ENCODE measurements around the gene ADCY5.

ADCY5 gene

DNA sequence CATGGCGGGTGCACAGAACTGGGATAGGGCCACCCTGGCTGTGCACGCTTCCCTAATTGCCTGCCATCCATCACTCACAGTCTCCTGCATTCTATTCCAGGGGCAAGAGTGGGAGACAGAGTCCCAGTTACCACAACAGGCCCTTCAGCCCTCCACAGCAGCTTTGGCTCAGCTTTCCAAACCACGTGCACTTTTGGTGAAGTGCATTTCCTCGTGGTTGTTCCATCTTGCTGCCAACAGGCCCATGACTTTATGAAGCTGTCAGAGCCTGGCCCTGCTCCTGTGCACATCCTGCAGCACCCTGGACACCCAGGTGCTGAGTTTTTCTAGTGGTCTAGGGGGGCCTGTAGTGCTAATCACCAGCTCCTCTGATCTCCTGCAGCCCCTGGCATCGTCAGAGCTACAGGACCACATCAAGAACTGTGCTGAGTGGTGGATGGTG, 110.2 kb downstream of the ADCY5 start:
- no peak for DNase-seq

DNA sequence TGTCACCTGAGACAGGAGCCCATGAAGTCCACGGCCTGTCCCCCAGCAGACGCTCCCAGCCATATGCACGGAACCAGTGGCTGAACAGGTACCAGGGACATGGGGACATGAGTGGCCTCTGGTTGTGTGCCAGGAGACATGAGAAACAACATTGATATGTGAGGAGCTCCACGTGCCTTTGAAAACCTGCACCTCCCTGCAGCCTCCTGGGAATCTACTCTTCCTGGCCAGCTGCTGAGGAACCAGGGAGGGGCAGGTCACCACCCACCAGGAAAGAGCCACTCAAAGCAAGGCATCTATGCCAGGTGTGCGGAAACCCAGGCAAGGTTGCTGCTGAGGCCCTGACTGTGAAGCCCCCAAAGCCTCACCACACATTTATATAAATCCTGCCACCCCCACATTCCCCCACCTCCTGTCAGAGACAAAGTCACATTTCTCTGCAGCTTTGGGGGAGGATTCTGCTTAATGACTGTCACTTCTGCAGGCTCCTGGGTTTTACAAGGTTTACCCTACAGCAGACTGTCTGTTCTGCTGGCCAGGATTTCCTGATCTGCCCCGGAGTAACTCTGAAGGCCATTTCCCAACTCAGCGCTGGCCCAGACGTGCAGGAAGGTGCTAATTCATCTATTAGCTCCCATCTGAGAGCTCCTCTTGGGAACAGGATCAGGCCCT, 110.8 kb downstream of the ADCY5 start:
- DNase-seq = no peak

DNA sequence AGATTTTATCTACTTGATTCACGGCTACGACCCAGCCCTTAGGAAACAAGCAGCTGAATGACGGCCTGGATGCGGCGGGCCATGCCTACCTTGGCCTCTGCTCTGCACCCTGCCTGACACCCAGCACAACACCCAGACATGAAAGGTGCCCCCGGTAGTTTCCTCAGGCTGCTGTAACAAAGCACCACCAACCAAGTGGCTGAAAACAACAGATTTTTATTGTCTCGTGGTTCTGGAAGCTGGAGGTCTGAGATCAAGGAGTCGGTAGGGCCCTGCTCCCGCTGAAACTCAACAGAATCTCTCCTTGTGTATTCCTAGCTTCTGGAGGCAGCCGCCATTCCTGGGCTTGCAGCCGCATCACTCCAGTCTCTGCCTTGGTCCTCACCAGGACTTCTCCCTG, 111.7 kb downstream of the ADCY5 start:
- DNase-seq = no peak

DNA sequence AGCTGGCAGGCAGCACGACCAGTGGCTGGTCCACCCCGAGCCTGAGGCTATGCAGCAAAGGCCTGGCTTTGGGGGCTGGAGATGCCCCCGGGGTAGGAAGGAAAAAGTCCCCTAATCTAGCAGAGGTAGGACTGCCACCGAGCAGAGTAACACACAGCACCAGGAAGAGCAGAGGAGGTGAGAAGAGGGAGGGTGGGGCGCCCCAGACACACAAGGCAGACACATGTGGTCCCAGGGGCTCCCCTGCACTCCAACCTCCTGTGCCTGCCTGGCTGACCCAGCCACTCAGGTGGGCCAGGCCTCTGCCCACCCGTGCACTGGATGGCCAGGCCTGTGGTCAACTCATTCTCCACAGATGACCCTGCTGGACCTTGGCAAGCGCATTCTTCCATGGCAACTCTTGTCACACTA, 112.4 kb downstream of the ADCY5 start:
- DNase-seq = no peak

DNA sequence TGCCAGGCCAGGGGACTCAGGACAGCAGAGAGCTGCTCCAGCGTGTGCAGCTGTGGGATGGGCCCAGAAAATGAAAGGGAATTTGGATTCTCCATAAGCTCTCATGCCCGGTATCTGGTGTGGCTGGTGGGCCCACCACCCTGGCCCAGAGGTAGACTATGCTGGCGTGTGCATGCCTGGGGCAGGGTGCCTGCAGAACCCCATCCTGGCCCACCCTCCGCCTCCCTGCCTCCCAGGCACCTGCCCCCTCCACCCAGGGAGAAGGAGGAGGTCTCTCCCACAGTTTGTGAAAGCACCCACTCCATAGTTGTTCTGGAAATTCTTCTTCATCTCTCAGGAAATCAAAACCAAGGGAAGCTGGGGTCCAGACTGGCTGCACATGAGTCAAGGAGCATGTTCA, 112.9 kb downstream of the ADCY5 start:
- no peak for DNase-seq

DNA sequence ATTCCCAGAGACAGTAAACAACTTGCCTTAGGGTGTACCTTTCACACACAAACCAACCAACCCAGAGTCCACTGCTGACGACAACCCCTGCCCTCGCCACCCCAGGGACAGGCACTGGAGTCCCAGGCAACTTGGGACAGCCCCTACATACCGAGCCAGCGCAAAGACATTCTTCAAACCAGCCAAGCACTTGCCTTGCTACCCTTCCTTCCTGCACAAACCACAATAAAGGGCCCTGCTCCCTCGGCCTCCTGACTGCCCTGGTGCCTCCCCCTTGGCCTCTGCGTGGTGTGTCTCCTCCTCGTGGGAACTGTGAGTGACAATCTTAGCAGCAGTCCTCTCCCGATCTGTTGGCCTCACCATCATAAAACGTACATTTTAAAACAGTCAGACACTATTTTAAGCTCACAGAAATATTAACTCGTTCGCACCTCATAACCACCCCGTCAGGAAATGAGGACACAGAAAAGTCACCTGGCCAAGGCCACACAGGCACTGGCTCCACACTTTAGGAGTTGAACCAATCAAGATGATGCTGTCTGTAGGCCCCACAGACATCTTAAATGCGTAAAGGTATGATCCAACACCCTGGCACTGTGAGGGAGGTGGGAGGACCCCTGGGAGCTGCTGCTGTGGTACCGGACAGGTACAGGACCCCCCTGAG, 113.8 kb downstream of the ADCY5 start:
- DNase-seq = no peak

DNA sequence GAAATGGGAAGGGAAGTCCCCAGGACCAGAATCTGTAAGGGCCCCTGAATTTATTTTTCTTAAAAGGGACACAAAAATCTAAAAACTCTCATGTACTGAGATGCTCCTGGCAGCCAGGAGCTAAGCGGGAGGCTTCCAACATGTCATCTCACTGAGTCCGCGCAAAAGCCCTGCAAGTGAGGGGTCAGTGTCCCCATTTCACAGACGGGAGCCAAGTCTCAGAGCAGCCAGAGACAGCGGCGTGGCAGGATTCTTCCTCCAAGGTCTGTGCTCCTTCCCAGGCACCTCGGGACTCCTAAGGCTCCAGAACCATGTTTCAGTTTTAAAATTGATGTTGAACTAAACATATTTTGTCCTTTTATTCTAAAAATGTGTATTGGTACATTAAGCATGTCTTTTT, 114.8 kb downstream of the ADCY5 start:
- DNase-seq = no peak

DNA sequence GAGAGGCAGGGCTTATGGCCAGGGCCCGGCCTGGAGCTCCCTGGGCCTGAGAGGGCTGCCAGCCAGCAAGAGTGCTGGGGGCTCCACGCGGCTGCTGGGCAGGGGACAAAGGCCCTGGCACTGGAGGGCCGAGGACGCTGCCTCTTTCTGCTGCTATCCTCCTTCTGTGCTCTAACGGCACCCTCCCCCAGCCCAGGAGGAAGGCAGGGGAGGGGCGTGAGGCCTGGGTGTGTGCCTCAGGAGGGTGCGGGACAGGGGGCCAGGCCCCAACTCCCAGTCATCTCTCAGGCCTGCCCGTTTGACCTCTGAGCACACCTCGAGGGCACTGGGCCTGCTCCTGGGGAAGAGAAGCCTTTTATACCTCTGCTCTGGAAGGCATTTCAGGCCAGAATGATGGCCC, 115.5 kb downstream of the ADCY5 start:
- DNase-seq = no peak

DNA sequence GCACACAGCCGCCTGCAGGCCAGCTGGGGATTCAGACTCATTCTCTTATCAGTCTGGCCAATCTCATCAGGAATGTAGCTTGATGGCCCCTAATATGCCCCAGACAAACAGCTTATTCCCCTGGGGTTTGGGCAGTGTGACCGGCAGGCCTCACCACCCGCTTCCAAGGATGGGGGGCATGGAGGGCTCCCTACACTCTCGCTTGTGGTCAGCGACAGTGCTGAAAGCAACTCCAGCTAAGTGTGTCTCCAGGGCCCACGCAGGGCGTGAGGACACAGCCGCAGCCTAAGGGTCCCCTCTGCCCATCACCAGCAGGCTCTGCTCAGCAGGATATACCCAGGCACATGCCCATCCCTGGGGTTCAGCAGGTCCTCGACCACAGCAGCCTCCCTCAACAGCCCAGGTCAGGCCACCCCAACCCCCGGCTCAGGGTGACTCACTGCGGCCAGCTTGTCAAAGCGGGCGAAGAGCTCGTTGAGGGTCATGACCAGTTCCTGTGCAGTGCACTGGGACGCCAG, 116.7 kb downstream of the ADCY5 start:
- no peak for DNase-seq

DNA sequence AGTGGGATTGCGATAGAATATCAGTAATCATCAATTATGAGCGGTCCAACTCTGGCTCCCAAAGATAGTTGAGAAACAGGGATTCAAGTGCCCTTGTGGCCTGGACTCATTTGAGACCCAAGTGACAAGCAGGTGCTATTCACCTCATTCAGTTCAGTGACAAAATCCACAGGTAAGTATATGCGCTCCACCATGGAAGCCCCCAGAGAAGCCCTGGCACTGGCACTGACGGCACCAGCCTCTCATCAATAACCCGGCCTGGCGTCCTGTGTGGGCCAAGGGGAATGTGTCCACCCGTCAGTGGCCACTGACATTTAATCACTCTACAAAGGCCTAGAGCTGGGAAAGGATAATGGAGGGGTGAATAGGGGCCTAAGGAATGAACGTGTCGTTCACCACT, 117.2 kb downstream of the ADCY5 start:
- no peak for DNase-seq

DNA sequence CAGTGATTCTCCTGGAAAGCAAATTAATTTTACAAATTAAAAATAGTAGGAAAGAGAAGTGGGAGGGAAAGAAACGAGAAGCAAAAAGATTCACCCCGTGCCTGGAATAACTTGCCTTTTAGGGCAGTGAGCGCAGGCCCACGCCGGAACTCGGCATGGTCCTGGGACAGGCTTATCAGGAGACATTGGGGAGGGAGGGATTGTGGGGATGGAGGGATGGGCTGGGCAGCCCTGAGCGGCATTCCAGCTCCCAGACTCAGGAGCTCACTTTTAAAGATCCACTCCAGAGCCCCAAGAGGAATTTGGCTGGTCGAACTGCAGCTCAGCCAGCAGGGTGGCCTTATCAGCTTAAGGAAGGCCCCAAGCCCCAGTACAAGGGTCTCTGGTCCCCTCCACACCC, 117.9 kb downstream of the ADCY5 start:
- DNase-seq = no peak

DNA sequence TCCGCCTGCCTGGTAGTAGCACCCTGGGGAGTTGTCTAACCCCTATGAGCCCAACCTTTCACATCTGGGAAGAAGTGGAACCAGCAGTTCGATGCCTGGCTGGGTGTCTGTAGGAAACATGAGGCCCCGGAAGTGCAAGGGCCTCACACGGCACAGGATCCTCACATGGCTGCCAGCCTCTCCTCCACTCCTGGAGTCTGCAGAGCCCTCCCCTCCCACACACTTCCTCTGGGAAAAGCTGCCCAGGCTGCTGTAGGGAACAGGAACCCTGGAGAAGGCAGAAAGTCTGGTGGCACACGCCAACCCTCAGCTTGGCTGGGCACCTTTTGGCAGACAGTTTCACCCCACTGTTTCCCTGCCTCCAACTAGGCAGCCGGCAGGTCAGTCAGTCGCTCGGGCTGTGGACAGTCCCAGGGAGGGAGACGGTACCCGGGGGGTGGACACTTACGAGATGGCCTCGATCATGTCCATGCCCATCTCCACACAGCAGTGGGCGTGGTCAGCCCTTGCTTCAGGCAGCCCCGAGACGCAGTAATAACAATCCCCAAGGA, 118.4 kb downstream of the ADCY5 start:
- no peak for DNase-seq

DNA sequence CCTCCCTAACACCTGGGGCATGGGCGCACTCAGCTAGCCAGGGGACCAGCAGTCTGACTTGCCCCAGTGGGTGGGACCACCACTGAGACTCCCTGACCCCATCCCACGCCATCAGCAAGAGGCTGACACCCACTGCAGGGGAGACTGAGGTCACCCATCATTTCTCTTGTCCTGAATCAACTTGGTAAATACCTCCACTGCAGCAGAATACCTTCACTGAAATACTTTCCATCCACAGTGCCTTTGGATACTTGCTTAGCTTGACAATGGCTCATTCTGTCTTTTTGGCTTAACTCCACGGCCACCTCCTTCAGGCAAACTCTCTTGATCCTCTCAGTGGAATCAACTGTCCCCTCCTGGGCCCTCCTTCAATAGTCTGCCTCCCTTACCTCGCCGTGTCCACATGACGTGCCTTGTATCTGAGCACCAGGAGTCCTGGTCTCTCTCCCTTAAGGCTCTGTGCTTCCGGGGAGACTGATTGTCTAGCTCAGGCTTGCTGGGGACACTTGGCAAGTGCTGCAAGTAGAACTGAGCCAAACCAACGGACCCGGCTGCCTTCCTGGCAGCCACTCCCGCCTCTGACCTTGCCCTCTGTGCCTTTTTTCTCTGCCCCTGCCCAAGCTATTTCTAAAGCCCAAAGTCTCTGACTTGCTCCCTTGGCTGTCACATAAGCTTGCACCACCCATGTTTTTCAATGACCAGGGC, 119.1 kb downstream of the ADCY5 start:
- no peak for DNase-seq

DNA sequence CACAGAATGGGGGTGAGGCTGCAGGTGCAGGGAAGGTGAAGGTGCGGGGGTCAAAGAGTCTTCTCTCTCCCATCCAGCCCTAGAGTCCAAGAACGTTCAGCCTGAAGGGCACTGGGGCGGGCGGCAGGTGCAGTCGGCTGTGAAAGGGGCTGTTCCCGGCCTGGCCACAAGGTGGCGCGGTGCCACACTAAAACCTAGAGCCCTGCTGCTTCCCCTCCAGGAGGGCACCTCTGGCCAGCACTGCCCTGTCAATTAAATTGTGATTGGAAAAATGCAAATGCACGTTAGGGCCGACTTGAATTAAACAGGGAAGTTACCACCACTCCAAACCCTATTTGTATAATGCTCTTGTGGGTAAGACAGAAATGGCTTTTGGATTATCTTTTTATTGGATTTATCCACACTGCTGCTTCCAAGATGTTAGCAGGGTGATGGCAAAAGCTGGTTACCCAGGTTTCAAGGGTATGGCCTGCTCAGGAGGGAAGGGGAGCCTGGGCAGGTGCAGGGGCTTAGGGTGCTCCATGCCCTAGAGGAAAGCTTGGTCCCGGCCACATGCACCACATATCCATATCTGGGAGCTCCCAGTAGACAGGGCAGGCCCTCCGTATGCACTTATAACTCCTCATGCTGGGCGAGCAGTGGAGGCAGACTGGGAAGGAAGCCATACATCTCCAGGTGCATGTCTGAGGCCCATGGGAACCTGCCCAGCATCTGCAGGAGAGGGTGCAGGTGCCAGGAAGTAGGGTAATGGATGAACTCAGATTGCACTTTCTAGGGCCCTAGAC, 119.8 kb downstream of the ADCY5 start:
- DNase-seq = peak; percentile 63

DNA sequence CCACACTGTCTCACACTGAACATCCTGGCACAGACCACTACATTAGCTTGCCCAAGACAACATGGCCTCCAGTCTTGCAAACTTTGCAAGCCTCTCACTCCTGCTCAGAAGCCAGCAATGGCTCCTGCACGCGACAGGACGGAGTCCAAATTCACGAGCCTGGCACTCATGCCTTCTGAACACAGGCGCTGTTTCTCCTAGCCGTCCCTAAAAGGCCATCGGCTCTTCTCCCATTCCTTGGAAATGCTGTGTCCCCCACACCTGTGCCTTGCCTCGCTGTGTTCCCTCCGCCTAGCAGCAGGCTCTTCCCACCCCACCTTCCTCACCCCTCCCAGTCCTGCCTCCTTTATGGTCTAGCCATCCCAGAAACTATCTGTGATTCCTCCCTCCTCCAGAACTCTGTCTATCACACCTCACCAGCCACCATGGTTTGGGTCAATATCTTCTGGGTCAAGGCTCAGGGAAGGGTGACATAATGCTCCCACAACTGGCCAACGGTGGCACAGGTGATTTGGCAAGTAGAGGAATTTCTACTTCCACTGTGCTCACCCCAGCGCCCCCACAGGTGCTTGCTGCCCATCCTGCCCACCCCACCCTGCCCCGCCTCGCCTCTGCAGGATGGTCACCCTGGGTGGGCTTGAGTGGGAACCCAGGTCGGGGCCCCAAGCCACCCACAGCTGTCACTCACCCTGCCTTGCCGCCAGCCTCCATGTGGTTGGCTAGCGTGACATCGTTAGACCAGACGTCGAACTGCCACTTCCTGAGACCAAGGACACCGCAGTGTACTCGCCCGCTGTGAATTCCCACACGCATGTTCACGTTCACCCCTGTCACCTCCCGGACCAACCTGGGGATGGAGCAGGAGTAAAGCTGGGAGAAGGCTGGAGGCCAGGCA, 120.7 kb downstream of the ADCY5 start:
- no peak for DNase-seq

DNA sequence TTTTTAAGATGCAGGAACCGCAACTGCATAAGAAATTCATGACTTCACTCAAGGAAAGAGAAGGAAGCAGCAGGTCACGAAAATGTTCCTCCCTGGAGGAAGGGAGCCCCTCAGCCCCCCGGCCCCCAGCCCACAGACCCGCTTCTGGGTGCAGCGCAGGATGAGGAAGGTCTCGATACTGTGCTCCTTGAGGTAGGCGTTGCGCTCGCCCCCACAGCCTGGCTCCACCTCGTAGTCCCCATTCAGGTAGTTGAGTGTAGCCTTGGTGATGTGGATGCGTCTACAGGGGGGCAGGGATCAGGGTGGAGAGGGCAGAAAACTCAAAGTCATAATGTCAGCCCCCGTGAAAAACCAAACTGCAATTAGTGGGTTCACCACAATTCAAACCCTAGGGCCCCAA, 121.4 kb downstream of the ADCY5 start:
- no peak for DNase-seq

DNA sequence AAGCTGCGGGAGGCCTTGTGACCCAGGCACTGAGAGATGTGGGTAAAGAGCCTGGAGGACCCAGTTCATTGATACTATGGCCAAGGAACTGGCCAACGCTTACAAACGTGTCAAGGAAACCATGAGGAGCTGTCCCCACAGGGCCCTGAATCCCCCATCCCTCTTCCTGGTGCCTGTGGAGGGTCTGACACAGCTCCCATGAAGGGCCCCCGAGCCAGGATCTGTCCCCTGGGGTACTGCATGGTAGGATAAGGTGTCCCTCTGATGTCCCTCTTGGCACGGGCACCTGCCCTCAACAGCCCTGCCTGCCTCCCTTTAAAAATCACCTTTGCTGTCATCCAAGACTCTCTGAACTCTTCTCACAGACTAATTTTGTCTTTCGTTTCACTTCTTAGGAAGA, 122.4 kb downstream of the ADCY5 start:
- DNase-seq = no peak

DNA sequence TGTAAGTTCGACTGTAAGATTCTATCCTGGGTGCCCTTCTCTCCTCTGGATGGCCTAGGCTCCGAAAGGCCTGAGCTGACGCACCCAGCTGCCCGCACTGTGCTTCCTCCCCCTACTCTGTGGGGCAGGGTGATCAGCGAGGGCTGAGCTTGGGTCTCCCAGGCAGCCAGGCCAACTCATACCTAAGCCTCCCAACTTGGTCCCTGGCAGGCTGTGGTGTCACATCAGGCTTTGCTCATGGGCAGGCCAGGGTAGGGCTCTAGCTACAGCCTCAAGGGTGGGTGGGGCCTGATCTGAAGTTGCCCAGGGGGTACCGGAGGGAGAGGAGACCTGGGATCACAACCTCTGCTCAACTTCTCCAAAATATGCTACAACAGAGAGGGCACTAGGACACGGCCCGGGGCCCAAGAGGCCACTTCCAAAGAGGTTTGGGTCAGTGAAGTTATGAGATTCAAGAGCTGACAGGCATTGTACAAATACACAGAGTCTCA, 123.1 kb downstream of the ADCY5 start:
- DNase-seq = no peak

DNA sequence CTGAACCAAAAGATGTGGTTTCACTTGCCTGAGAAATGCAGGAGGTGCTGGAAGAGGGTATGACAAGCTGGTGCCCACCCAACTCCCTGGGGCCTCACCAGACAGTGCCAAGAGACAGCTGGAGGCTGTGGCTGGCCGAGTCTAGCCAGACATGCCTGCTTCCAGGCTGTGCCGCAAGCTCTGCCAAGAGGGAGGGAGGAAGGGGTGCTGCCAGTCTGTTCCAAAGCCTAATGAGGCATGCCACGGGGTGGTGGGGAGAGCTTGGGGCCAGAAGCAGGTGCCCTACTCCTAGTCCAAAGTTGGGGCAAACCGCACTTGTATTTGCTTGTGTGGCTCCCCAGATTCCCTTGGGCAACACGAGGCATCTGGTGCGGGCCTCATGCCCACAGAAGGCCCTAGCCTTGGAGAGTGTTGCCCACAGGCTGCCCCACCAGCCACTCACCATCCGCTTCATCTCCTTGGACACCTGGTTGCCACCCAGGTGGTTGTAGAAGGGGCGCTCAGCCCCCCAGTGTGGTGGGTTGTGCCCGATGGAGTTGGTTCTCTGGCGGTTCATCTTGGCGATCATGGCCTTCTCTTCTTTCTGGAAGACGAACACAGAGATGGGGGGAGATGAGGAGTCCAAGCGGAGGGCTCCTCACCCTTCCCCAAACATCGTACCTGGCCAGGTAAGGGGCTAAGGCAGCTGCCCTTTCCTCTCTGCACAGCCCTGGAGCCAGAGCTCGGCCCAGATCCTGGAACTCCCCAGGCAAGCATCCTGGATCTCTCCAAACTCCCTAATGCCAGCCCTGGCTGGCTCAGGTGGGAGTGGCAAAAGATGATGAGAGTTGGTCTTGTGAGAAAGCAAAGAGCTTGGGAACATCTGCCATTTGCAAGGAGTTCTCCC, 123.8 kb downstream of the ADCY5 start:
- DNase-seq = no peak

DNA sequence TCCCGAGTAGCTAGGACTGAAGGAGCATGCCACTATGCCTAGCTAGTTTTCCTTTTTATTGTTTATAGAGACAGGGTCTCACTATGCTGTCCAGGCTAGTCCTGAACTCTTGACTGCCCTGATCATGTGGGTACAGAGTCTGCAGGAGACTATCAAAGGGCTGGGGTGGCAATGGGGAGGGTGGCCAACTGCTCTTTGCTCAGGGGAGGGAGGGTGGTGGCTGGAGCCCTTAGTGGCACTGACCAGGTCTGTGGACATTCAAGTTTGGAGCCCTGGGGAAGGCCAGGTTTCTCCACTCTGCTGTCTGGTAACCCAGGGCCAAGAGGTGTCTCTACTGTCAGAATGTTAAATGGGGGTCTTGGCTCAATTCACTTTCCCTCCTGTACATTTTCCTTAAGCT, 125.1 kb downstream of the ADCY5 start:
- DNase-seq = no peak

DNA sequence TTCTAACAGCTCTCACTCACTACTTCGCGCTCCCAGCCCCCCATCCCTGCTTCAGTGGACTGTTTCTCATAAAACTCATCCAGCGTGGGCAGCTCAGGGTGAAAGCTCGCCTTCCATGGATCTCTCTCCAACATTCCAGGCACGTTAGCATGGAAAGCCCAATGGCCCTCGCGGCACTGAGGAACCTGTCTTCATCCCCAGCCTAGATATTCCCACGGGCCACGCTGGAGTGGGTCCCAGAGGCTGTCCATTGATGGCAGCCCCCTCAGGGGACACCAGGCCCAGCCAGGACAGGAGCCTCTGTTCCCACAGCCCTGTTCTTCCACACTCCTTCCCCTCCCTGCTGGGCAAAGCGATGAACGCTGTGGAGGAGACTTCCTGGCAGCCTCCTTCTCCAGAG, 126.0 kb downstream of the ADCY5 start:
- DNase-seq = no peak

Data from CD4-positive, alpha-beta T cell treated with Interleukin-21 for 1 hour (primary cell).